ENCODE data around the gene TNS3.

The TNS3 gene

DNA sequence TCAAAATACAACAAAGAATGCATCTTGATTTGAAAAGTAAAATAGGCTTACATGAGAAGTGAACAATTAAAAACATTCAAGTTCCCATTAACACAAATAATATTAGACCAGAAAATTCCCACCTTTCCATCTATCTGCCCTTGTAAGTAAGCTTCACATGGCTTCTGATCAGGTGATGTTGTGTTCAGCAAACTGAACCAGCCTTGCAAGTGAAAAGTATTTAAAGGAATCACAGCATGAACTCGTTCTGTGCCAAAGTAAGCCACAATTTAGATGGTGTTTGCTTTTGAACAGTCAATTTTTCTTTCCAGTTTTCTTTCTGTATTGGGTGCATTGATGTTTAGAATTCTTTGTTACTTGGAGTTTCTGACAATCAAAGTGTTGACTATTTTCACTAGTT lies 347.9 kb downstream of the TNS3 start:
- no peaks in the 10 kb centered on the region for H3K4me1 ChIP-seq (ENCODE audit: insufficient read depth, low read length)
- no peak overlapping the region for H3K9ac ChIP-seq (ENCODE audit: low read depth, low read length)
- no peaks in the 10 kb centered on the region for H3K36me3 ChIP-seq (ENCODE audit: insufficient read depth, low read length)
- no peaks in the 10 kb centered on the region for H3K9me3 ChIP-seq (ENCODE audit: control insufficient read depth, insufficient read depth, low read length)

DNA sequence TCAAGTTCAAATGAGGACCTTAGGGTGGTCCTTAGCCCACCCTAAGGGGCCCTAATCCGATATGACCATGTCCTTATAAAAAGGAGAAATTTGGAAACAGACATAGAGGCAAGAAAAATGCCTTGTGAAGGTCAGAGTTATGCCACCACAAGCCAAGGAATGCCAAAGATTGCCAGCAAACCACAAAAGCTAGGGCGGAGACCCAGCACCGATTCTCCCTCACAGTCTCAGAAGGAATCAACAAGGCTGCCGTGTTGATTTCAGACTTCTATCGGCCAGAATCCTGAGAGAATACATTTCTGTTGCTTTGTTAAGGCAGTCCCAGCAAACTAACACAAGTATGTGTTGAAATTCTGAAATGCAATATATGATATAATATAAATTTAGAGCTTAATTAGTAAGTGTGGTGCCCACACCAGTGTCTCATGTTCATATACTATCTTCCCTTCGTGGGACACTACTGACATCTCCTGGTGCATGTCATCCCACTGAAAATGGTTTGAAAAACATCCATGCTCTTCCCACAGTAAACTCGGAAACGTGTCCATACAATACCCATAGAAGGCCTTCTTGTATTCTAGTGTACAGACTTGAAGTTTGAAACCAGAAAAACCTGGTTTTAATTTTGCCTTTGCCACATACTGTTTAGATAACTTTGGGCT lies 349.0 kb downstream of the TNS3 start:
- Histone ChIP-seq H3K36me3 (ENCODE audit: insufficient read depth, low read length) (no peaks in the 10 kb centered on the region), H3K9ac (ENCODE audit: low read depth, low read length) (no peak overlapping the region), H3K9me3 (ENCODE audit: control insufficient read depth, insufficient read depth, low read length) (no peaks in the 10 kb centered on the region), H3K4me1 (ENCODE audit: insufficient read depth, low read length) (no peaks in the 10 kb centered on the region)

DNA sequence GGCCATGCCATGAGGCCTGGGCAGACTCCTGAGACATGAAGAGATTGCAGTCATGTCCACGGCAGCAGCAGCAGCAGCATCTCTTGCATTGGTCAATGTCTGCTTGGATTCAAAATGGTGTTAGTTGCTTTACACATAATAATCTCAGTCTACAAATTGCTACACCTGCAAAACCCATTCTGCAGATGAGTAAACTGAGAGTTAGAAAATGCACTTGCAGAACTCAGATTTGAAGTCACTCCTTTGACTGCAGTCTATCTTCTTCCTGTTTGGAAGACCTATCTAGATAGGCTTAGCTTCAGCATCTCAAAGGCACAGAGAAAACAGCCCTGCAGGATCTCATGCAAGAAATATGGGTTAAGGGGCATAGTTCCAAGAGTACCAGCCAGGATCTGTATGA lies 350.3 kb downstream of the TNS3 start:
- Histone ChIP-seq H3K4me1 (ENCODE audit: insufficient read depth, low read length) (no peaks in the 10 kb centered on the region; the same call in 1 of the 2 replicates), H3K9me3 (ENCODE audit: control insufficient read depth, insufficient read depth, low read length) (no peaks in the 10 kb centered on the region), H3K9ac (ENCODE audit: low read depth, low read length) (no peak overlapping the region), H3K36me3 (ENCODE audit: insufficient read depth, low read length) (no peaks in the 10 kb centered on the region)

DNA sequence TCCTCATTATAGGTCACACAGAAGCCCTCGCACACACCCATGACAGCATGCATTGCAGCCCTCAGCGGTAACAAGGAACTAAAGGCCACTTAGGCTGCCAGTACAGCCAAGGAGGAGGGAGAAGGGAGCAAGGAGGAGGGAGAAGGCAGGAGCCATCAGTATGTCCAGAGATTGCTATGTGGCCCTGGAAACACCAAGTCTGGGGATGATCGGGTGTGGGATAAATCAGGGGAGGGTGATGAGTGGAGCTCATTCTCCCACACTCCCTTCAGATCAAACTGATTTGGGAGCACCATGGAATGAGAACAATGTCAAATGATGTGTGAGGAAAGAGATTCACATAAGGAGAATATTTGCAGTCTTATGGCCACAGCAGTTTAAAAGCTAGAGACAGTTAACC lies 350.9 kb downstream of the TNS3 start:
- Histone ChIP-seq H3K9ac (ENCODE audit: low read depth, low read length) (no peak overlapping the region), H3K4me1 (ENCODE audit: insufficient read depth, low read length) (no peaks in the 10 kb centered on the region; the same call in 1 of the 2 replicates), H3K36me3 (ENCODE audit: insufficient read depth, low read length) (no peaks in the 10 kb centered on the region), H3K9me3 (ENCODE audit: control insufficient read depth, insufficient read depth, low read length) (no peaks in the 10 kb centered on the region)

DNA sequence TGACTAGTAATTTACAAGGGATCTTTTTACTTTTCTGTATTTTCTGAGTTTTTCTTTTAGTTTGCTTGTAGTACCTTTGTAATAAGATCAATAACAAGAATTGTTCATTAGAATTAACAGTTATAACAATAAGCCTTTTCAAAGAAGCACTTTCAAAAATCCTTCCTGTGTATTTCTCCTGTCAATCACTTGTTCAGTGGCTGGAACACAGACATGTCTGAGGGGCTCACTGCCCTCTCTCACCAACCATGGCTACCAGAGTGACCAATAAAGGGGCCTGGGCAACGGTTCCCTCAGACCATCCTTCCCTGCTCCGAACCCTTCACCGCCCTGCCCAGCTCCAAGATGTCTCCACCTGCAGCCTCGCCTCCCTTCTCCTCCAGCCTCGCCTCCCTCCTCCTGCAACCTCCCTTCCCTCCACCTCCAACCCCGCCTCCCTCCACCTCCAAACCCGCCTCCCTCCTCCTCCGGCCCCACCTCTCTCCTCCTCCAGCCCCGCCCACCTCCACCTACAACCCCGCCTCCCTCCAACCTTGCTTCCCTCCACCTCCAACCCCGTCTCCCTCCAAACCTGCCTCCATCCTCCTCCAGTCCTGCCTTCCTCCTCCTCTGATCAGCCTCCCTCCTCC lies 353.4 kb downstream of the TNS3 start:
- H3K9ac ChIP-seq (ENCODE audit: low read depth, low read length): no peak overlapping the region
- no peaks in the 10 kb centered on the region for H3K36me3 ChIP-seq (ENCODE audit: insufficient read depth, low read length)
- no peaks in the 10 kb centered on the region for H3K9me3 ChIP-seq (ENCODE audit: control insufficient read depth, insufficient read depth, low read length)
- no peaks in the 10 kb centered on the region; the same call in 1 of the 2 replicates for H3K4me1 ChIP-seq (ENCODE audit: insufficient read depth, low read length)

DNA sequence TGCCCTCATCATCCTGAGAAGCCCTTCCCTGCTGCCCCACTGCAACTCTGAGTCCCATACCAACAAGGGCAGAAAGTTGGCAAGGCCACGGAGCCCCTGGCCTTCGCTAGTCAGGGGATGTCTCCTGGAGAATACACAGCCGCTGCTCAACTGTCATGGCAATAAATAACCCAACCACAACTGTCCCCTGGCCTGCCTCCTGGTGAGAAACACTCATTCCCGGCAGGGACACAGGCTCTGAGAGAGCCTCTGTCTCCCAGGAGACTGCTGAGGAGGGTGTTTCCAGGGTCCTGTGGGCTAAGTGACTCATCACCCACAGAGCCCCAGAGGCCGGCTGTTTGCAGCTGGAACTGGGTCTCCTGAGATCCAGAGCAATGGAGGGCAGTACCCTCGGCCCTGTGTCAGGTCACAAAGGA lies 354.1 kb downstream of the TNS3 start:
- H3K4me1 ChIP-seq (ENCODE audit: insufficient read depth, low read length): no peaks in the 10 kb centered on the region; the same call in 1 of the 2 replicates
- no peaks in the 10 kb centered on the region for H3K9me3 ChIP-seq (ENCODE audit: control insufficient read depth, insufficient read depth, low read length)
- no peak overlapping the region for H3K9ac ChIP-seq (ENCODE audit: low read depth, low read length)

DNA sequence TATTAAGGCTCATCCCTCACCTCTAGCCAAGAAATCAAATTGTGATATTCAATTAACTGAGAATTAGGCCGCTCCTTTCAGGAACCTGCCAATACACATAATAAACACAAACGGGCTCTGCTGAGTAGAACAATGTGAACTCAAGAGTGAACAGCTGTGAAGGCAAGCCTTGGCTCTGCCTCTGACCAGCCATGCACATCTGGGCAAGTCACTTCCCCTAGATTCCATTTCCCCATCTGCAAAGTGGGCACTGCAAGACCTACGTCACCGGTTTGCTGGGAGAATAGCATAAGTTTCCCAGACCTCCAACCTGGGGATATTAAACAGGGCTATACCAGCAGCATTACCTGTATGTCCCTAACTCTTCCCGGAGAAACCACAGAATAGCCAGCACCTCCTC lies 355.2 kb downstream of the TNS3 start:
- Histone ChIP-seq H3K4me1 (ENCODE audit: insufficient read depth, low read length) (no peaks in the 10 kb centered on the region; the same call in 1 of the 2 replicates), H3K9ac (ENCODE audit: low read depth, low read length) (no peak overlapping the region), H3K9me3 (ENCODE audit: control insufficient read depth, insufficient read depth, low read length) (no peaks in the 10 kb centered on the region), H3K36me3 (ENCODE audit: insufficient read depth, low read length) (no peaks in the 10 kb centered on the region)

More for the DNA sequence above, 354.1 kb downstream of the TNS3 start:
- H3K36me3 ChIP-seq (ENCODE audit: insufficient read depth, low read length): no peaks in the 10 kb centered on the region

DNA sequence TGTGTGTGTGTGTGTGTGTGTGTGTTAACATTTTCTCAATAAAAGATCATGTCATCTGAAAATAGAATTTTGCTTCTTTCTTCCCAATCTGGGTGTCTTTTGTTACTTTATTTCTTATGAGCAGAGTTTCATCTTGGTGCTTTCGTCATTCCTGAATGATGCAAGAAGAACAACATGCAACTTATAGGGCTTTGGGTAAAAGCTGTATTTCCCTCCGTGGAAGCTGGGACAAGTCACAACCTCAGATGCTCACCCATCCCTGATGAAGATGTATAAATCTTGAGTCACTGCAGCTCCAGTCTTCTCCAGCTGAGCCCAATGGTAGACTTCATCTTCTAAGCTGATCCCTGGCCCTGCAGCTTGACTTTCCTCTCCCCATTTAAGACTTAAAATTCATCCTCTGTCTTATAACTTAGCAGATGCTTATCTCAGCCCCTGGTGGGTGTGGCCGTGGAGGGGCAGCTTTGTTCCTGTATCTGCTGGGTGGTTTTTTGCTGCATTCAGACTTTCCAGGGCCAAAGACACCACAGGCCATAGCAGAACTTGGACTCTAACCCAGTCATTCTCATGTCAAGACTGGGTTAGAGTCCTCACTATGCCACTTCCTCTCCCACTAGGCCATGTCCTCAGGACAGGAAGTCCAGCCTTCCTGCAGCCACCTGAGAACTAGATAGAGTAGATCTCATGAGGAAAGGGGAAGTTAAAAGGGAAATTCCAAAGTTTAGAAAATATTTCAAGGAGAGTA lies 356.4 kb downstream of the TNS3 start:
- H3K9ac ChIP-seq (ENCODE audit: low read depth, low read length): no peak overlapping the region
- H3K4me1 ChIP-seq (ENCODE audit: insufficient read depth, low read length): no peaks in the 10 kb centered on the region; the same call in 1 of the 2 replicates
- no peaks in the 10 kb centered on the region for H3K9me3 ChIP-seq (ENCODE audit: control insufficient read depth, insufficient read depth, low read length)
- no peaks in the 10 kb centered on the region for H3K36me3 ChIP-seq (ENCODE audit: insufficient read depth, low read length)
